Mucosa of stomach (tissue), 1 donor: ENCODE data around the gene MARF1.
"Not testable (repeated sequence)": the region's sequence is repeated elsewhere in the genome, so short reads cannot be mapped to it uniquely, and the experiment has no call there.

Source experiments
- H3K27me3 ChIP-seq: one replicate; pipeline ENCODE4 v1.7.0; 2013; ENCODE audit warnings: mild to moderate bottlenecking, low read length; ENCODE audit not compliant: control insufficient read depth, insufficient read depth
- H3K36me3 ChIP-seq: one replicate; pipeline ENCODE4 v1.7.0; 2013; ENCODE audit warnings: low read length; ENCODE audit not compliant: control insufficient read depth, insufficient read depth
- H3K4me1 ChIP-seq: one replicate; pipeline ENCODE4 v1.7.0; 2013; ENCODE audit warnings: mild to moderate bottlenecking, low read length; ENCODE audit not compliant: control insufficient read depth, insufficient read depth
- H3K4me3 ChIP-seq: one replicate; pipeline ENCODE4 v1.7.0; 2013; ENCODE audit warnings: low read length
- H3K9ac ChIP-seq: one replicate; pipeline ENCODE4 v1.7.0; 2013; ENCODE audit warnings: mild to moderate bottlenecking, low read length, moderate library complexity
- H3K9me3 ChIP-seq: one replicate; pipeline ENCODE4 v1.7.0; 2013; ENCODE audit warnings: mild to moderate bottlenecking, low read length, moderate library complexity; ENCODE audit not compliant: control insufficient read depth
- donor health status: Pancreatic carcinoma.

The MARF1 gene

DNA sequence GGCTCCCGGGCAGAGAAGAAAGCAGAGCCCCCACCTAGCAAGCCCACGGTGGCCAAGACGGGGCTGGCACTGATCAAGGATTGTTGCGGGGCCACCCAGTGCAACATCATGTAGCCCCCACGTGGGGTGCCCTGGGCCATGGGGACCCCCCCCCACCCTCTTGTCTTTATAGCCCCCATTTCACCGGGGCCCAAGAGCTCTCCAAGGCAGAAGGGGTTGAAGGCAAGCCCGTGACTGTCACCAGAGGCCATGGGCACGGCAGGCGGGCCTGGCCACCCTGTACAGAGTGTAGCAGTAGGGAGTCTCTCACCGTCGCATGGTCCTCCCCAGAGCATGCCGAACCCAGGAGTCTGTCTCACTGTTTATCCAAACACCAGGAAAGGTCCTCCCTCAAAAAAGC lies 56.2 kb downstream of the MARF1 start:
- no peak overlapping the region for H3K9ac ChIP-seq
- H3K4me1 ChIP-seq: peaks cover 14% of the 10 kb centered on the region
- no peak overlapping the region for H3K4me3 ChIP-seq
- peaks cover 6% of the 10 kb centered on the region for H3K36me3 ChIP-seq
- H3K27me3 ChIP-seq: no peaks in the 10 kb centered on the region
- no peaks in the 10 kb centered on the region for H3K9me3 ChIP-seq

DNA sequence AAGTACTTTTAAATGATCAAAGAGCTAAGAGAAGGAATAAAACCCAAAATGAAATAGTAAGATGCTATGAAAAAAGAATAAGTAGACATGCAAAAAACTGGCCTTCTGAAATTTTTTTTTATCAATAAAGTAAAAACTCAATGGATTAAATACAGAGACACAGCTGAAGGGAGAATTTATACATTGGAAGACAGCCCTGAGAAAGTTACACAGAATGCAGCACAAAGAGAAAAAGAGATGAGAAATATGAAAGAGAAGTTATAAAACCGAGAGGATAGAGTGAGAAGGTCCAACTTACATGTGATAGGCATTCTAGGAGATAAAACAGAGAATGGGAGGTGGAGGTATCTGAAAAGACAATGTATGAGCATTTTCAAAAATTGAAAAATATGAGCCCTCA lies 57.0 kb downstream of the MARF1 start:
- Histone ChIP-seq H3K4me3 (no peak overlapping the region), H3K9ac (no peak overlapping the region), H3K9me3 (no peaks in the 10 kb centered on the region), H3K36me3 (peaks cover 6% of the 10 kb centered on the region), H3K27me3 (no peaks in the 10 kb centered on the region), H3K4me1 (peaks cover 14% of the 10 kb centered on the region)

DNA sequence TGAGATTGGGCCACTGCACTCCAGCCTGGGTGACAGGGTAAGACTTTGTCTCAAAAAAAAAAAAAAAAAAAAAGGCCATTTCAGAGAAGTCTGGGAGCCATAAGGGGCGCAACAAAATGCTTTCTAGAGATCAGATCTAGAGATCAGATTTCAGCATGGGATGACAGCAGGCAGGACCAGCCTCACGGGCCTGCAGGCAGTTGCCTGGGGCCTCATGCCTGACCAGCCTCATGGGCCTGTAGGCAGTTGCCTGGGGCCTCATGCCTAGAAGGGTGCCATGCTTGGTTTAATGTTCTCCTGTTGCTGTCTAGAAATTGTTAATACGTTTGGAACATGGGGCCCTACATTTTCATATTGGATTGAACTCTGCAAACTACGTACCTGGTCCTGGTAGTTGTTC lies 59.4 kb downstream of the MARF1 start:
- Histone ChIP-seq H3K27me3 (no peaks in the 10 kb centered on the region), H3K9me3 (no peaks in the 10 kb centered on the region), H3K9ac (no peak overlapping the region), H3K4me3 (no peak overlapping the region), H3K4me1 (no peaks in the 10 kb centered on the region), H3K36me3 (peaks cover 6% of the 10 kb centered on the region)

DNA sequence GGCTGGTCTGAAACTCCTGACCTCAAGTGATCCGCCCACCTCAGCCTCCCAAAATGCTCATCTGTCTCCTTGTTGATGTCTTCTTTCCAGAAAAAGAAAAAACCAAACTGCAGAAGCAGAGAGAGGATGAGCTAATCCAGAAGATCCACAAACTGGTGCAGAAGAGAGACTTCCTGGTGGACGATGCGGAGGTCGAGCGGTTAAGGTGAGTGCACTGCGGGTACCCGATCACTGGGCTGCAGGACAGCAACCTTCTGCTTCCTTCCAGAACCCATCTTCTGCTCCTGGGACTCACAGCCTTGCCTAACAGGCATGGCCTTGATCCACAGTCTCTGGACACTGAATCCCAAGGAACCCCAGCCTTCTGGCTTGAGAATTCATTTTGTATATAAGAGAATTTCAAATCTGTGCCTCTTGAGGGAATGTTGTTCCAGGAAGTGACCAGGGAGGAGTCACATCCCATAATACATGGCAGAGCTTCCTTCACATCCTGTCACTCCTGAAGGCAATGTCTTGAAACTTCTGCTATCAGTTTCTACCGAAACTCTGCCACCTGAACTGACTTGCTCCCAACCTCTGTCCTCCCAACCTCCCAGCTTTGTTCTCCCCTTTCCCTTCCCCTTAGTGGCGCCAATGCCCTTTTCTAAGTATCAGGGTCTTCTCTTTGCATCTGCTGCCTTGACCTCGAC lies 61.7 kb downstream of the MARF1 start:
- Histone ChIP-seq H3K4me3 (no peak overlapping the region), H3K36me3 (peaks cover 6% of the 10 kb centered on the region), H3K9me3 (no peaks in the 10 kb centered on the region), H3K27me3 (no peaks in the 10 kb centered on the region), H3K9ac (no peak overlapping the region), H3K4me1 (peaks cover 18% of the 10 kb centered on the region)

DNA sequence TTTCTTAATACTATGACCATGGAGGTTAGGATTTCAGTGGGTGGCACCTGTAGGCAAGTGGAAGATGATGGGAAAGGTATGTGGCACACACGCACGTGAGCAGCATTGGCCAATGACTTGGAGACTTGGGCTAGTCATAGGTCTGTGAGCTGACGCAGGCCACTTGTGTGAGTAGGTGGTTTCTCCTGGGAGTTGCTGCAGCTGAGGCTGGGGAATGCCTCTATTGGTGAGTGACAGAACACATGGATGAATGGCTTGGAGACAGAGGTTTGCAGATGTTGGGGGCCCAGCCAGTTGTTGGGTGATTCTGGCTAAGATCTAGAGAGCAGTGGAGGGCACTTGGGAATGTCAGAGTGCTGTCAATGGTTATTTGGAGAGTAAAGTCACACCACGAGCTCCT lies 64.1 kb downstream of the MARF1 start:
- H3K27me3 ChIP-seq: no peaks in the 10 kb centered on the region
- no peak overlapping the region for H3K9ac ChIP-seq
- H3K9me3 ChIP-seq: no peaks in the 10 kb centered on the region
- H3K4me3 ChIP-seq: no peak overlapping the region
- H3K4me1 ChIP-seq: peaks cover 25% of the 10 kb centered on the region
- no peaks in the 10 kb centered on the region for H3K36me3 ChIP-seq

GRCh38 chr16:15576960-15577958 lies 65.7 kb downstream of the MARF1 start:
- Histone ChIP-seq H3K4me3 (no peak overlapping the region), H3K36me3 (no peaks in the 10 kb centered on the region), H3K4me1 (peaks cover 31% of the 10 kb centered on the region), H3K9ac (no peak overlapping the region), H3K27me3 (no peaks in the 10 kb centered on the region), H3K9me3 (no peaks in the 10 kb centered on the region)

GRCh38 chr16:15575293-15576049 lies 67.5 kb downstream of the MARF1 start:
- Histone ChIP-seq H3K9me3 (no peaks in the 10 kb centered on the region), H3K4me3 (no peak overlapping the region), H3K27me3 (no peaks in the 10 kb centered on the region), H3K9ac (no peak overlapping the region), H3K36me3 (no peaks in the 10 kb centered on the region), H3K4me1 (peaks cover 31% of the 10 kb centered on the region)

GRCh38 chr16:15574614-15574948 lies 68.4 kb downstream of the MARF1 start:
- Histone ChIP-seq H3K9ac (no peak overlapping the region), H3K9me3 (no peaks in the 10 kb centered on the region)

GRCh38 chr16:15573896-15574613 lies 68.9 kb downstream of the MARF1 start:
- not testable (repeated sequence) for H3K27me3 ChIP-seq, H3K36me3 ChIP-seq, H3K4me3 ChIP-seq, H3K9me3 ChIP-seq, H3K9ac ChIP-seq
- peaks cover 31% of the 10 kb centered on the region for H3K4me1 ChIP-seq

More at GRCh38 chr16:15574614-15574948, 68.4 kb downstream of the MARF1 start:
- Histone ChIP-seq H3K36me3 (no peaks in the 10 kb centered on the region), H3K4me1 (peaks cover 31% of the 10 kb centered on the region), H3K27me3 (no peaks in the 10 kb centered on the region), H3K4me3 (no peak overlapping the region)

GRCh38 chr16:15573274-15573895 lies 69.6 kb downstream of the MARF1 start:
- peaks cover 31% of the 10 kb centered on the region for H3K4me1 ChIP-seq
- H3K9ac ChIP-seq: no peak overlapping the region
- H3K9me3 ChIP-seq: no peaks in the 10 kb centered on the region
- no peaks in the 10 kb centered on the region for H3K36me3 ChIP-seq
- no peak overlapping the region for H3K4me3 ChIP-seq
- no peaks in the 10 kb centered on the region for H3K27me3 ChIP-seq

DNA sequence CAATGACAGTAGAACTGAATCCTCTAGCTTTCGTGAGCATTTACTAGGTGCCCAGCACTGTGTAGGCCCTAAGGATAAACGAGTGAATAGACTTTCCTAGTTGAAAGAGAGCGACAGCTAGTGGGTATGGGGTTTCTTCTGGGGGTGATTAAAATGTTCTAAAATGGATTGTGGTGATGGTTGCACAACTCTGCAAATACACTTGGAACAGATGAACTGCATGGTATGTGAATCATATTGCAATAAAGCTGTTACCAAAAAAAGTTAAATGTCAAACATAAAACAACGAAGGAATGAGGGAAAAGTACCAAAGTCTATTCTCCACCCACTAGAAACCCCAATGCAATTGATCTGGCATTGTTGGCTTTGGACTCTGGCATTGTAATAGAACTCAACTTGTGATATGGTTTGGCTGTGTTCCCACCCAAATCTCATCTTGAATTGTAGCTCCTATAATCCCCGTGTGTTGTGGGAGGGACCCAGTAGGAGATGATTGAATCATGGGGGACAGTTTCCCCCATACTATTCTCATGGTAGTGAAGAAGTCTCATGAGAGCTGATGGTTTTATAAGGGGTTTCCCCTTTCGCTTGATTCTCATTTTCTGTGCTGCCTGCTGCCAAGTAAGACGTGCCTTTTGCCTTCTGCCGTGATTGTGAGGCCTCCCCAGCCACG lies 70.5 kb downstream of the MARF1 start:
- H3K9me3 ChIP-seq: no peaks in the 10 kb centered on the region
- H3K4me1 ChIP-seq: peaks cover 25% of the 10 kb centered on the region

More for the DNA sequence above, 70.5 kb downstream of the MARF1 start:
- Histone ChIP-seq H3K9ac (no peak overlapping the region), H3K4me3 (no peak overlapping the region), H3K36me3 (no peaks in the 10 kb centered on the region), H3K27me3 (no peaks in the 10 kb centered on the region)
